IPS DF 19.7 (cell line): ENCODE data around the gene ZNF80.
"Not testable (repeated sequence)": the region's sequence is repeated elsewhere in the genome, so short reads cannot be mapped to it uniquely, and the experiment has no call there.

ENCODE experiments used
- DNase-seq: peaks from one replicate; pipeline ENCODE4 v3.0.0-alpha.2; 2013; ENCODE audit warnings: low read depth, low spot score

ZNF80 gene

DNA sequence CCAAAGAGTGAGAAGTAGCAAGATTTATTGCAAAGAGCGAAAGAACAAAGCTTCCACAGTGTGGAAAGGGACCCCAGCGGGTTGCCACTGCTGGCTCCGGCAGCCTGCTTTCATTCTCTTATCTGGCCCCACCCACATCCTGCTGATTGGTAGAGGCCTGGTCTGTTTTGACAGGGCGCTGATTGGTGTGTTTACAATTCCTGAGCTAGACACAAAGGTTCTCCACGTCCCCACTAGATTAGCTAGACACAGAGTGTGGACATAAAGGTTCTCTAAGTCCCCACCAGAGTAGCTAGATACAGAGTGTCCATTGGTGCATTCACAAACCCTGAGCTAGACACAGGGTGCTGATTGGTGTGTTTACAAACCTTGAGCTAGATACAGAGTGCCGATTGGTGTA lies at the start of gene ZNF80:
Gene ZNF80 (minus strand): TSS at position 101 of the 400 bp plus-strand sequence. CDS start 504 bp downstream, outside the sequence.
- DNase-seq: not testable (repeated sequence)

DNA sequence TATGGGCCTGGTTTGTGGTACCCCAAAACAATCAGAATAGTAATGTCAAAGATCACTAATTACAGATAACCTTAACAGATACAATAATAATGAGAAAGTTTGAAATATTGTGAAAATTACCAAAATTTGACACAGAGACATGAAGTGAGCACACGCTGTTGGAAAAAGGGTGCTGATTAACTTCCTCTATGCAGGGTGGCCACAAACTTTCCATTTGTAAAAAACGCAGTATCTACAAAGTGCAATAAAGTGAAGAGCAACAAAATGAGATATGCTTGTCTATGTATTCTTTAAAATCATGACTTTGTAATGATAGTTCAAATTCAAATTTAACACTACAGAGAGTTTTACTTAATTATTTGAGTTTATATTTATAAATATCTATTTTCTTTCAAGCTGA lies 48.9 kb upstream of the ZNF80 start:
- DNase-seq: no peak

DNA sequence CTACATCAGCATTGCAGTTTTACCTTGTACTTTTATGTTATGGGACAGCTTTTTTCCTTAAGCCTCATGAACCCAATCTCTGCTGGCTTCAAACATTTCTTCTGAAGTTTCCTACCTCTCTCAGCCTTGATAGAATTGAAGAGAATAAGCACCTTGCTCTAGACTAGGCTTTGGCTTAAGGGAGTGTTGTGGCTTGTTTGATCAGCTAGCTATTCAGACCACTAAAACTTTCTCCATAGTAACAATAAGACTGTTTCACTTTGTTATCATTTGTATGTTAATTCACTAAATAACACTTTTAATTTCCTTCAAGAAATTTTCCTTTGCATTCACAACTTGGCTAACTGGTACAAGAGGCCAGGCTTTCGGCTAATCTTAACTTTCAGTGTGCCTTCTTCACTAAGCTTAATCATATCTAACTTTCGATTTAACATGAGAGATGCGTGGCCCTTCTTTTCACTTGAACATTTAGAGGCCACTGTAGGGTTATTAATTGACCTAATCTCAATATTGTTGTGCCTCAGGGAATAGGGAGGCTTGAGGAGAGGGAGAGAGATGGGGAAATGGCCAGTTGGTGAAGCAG lies 48.4 kb upstream of the ZNF80 start:
- DNase-seq: no peak

DNA sequence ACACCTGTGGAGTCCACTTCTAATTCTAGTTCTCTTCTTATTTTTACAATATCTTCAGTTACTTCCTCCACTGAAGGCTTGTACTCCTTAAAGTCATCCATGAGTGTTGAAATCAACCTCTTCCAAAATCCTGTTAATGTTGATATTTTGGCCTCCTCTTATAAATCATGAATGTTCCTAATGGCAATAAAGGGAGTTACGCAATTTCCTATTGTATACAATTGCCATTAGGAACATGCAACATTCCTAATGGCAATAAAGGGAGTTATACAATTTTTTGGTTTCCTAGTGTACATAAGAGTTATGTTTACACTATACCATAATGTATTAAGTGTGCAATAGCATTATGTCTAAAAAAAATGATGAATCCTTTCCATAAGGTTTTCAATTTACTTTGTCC lies 47.3 kb upstream of the ZNF80 start:
- no peak for DNase-seq

DNA sequence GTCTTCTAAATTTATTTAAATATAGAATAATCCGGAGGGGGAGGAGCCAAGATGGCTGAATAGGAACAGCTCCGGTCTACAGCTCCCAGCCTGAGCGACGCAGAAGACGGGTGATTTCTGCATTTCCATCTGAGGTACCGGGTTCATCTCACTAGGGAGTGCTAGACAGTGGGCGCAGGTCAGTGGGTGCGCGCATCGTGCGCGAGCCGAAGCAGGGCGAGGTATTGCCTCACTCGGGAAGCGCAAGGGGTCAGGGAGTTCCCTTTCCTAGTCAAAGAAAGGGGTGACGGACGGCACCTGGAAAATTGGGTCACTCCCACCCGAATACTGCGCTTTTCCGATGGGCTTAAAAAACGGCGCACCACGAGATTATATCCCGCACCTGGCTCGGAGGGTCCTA lies 39.5 kb upstream of the ZNF80 start:
- not testable (repeated sequence) for DNase-seq

DNA sequence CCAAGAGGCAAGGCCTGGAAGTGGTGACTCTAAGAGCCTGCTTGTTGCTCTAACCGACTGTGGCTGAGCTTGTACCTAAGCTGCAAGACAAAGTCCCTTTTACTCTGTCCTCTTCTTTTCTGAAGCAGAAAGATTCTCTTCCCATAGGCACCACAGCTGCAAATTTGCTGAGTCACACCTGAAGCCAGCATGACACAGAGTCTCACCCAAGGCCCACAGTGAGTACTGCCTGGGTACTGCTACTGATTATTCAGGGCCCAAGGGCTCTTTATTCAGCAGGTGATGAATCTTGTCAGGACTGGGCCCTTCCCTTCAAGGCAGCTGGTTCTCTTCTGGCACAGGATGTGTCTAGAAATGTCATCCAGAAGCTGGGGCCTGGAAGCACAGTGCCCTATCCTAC lies 37.6 kb upstream of the ZNF80 start:
- no peak for DNase-seq

DNA sequence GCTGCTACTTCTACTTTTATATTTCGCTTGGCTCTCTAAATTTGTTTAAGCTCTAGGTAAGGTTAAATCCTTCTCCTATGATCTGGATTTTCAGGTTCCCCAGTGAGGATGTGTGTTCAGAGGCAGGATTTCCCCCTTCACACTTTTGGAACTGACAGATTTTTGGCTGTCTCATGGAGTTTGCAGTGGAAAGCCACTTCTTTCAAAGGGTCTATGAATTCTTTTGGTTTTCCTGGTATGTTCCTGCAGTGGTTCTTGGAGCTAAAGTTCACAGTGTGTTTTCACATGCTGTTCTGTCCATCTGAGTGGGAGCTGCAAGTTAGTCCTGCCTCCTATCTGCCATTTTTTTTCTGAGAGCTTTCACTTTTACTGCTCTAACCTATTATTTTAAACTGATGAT lies 34.9 kb upstream of the ZNF80 start:
- no peak for DNase-seq

DNA sequence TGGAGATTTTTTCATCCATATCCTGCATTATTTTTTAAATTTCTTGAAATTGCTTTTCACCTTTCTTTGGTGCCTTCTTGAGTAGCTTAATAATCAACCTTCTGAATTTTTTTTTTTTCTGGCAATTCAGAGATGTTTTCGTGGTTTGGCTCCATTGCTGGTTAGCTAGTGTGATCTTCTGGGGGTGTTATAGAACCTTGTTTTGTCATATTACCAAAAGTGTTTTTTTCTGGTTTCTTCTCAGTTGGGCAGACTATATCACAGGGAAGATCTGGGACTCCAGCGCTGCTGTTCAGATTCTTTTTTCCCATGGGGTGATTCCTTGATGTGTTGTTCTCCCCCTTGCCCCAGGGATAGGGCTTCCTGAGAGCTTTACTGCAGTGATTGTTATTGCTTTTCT lies 32.6 kb upstream of the ZNF80 start:
- no peak for DNase-seq

DNA sequence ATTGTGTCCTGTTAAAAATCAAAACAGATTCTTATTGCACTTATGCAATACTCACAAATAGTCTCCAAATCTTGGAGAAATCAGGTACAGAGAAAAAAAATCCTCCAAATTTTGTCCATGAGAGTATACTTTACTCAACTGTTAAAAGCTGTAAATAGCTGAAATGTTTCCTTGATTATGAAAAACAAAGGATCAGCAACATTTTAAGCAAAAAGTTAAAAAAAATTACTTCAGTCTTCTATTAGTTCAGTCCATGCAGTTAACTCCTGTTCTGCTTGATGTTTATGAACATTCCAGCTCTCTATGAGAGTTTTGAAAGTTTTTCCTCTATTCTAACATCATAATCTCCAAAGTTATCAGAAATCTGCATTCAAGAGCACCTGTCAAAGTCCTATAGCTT lies 22.8 kb upstream of the ZNF80 start:
- no peak for DNase-seq

DNA sequence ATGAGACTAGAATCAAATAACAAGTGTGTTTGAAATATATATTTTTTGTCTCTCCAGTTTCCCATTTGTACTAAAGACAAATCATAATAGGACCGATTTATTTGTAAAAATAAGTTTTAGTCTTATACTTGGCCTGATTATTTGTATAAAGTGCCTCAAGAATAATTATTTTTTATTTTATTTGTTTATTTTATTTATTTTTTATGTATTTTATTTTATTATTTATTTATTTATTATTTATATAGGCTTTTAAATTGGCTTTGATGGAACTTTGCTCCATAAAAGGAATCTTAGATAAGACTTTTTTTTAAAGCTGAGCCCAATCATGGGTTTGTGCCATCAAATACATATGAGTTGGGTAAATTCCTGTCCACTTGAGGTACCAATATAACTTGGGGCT lies 22.2 kb upstream of the ZNF80 start:
- no peak for DNase-seq

DNA sequence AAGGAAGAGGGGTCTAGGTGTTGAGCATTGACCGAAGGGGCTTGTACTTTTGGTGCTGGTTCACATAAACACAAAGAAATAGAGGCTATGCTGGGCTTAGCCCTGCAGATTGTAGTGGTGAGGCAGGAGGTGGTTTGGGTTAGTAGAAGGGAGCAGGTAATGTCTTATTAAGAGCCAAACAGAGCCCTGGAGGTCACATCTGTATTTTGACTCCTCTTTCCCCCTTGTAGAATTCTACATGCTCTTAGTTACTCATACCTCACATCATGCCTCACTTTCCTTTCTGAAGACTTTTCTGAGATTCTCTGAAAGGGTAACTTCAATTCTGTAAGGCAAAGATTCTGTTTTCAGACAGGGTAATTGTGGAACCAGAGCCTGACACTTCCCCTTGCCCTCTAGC lies 16.1 kb upstream of the ZNF80 start:
- no peak for DNase-seq

DNA sequence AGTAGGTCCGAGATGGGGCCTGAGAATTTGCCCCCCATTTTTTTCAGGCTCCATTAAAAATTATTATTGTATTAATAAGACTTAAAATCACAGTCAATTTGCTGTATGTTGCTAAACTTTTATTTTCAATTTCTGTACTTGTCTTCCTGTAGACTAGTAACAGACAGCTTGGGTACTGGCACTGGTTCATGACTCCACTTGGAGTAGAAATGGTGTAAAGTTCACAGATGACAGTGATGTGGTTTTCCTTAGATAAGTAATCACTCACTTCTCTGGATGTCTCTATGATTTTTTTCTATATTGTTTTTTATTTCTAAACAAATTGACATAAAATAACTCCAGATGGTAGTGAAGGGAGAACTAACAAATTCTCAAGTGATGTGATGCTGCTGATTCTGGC lies 15.6 kb upstream of the ZNF80 start:
- no peak for DNase-seq

DNA sequence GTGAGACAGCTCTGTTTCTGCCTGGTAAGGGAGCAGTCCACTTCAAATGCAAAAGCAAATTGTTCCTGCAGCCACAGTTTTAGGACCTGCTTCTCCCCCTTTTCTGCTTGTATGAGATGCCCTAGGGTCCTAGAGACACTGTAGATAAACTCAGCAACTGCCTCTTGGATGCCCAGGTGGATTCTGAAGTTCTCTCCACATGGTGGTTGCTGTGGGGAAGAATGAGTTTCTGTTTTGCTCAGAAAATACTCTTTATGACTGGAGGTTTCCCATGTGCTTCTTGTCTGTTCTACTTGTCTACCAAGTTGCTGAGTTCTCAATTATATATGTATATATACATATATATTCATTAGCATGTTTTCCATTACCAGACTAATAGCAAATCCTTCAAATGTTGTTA lies 5.6 kb upstream of the ZNF80 start:
- DNase-seq: no peak

DNA sequence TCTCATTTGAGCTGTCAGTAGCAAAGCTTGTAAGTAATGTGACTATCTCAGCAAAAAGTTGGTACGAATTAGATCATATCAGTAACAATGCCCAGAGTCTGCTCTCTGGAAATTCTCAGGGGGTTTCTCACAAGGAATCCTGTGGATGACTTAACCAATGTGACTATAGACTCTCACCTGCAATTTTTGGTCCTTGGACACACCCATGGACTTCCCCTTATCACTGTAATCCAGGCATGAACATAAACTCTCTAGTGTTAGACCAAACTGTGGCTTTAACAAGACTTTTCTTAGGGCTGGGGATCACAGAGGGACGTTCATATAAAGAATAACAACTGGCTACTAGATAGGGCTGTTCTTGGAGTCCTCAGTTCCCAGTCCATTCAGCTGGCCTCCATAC lies 3.9 kb upstream of the ZNF80 start:
- DNase-seq: no peak

DNA sequence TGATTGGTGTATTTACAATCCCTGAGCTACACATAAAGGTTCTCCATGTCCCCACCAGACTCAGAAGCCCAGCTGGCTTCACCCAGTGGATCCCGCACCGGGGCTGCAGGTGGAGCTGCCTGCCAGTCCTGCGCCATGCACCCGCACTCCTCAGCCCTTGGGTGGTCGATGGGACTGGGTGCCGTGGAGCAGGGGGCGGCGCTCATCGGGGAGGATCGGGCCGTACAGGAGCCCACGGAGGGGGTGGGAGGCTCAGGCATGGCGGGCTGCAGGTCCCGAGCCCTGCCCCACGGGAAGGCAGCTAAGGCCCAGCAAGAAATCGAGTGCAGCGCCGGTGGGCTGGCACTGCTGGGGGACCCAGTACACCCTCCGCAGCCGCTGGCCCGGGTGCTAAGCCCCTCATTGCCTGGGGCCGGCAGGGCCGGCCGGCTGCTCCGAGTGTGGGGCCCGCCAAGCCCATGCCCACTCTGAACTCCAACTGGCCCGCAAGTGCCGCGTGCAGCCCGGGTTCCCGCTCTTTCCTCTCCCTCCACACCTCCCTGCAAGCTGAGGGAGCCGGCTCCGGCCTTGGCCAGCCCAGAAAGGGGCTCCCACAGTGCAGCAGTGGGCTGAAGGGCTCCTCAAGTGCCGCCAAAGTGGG lies 888 bp upstream of the ZNF80 start:
- DNase-seq: not testable (repeated sequence)

DNA sequence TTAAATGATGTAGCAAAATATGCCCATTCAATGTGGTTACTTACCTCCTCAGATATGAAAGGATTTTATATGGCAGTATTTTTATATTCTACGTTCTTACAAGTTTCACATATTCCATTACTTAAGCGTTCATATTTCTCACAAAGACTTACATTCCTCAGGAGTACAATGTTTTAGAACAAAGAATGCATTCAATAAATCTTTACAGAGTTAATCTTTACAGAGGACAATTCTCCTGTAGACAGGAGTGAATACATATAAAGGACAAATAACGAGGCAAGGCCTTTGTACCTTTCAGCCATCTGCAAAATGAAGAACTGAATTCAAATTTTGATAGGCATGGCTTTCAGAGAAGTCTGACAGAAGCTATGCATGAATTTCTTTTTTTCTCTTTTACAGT lies 1.9 kb downstream of the ZNF80 start:
- no peak for DNase-seq

DNA sequence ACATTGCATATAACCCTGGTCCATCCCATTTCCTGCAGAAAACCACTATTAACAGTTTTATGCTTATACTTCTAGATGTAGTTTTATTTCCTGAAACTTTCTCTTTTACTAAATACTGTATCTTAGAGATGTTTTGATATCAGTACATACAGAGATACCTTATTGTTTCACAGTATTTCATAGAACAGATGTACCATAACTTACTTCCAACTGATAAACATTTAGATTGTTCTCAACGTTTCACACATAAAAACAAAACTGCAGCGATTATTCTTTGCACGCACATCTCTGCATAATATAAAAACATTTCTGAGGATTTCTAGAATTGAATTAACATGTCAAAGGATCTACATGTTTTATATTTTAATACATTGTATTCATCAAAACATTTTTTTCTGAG lies 2.6 kb downstream of the ZNF80 start:
- no peak for DNase-seq

DNA sequence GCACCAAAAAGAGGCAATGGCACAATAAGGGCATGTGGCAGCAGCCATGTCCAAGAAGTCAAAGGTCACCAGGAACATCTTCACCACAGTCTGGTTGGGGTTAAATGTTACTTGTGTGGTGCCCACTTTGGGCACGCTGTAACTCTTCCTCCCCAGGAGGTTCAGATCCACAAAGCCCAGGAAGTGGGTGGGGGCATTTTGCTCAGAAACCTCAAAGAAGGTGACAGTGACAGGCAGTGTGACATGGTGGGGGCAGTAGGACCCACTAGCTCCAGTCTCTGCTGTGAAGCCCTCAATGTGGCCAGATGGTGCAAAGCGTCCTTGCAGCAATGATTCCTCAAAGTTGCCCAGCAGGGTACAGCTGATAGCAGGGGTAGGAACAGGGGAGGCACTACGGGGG lies 5.8 kb downstream of the ZNF80 start:
- no peak for DNase-seq

DNA sequence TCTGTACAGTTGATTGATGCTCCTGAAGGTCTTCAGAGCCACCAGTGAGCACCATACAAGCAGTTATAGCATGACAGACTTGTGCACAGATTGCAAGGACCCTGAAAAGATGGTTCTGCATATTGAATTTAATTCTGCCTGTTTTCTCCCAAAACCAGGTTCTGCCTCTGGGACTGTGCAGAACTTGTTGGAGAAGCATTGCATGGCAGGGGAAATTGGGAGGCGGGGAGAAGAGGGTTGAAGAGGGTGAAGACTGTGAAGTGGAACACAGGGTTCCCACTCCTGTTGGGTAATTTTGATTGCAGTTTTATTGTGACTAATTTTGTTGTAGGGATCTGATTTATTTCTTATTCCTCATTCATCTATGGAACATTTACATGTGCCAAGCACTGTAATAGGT lies 10.3 kb downstream of the ZNF80 start:
- no peak for DNase-seq

DNA sequence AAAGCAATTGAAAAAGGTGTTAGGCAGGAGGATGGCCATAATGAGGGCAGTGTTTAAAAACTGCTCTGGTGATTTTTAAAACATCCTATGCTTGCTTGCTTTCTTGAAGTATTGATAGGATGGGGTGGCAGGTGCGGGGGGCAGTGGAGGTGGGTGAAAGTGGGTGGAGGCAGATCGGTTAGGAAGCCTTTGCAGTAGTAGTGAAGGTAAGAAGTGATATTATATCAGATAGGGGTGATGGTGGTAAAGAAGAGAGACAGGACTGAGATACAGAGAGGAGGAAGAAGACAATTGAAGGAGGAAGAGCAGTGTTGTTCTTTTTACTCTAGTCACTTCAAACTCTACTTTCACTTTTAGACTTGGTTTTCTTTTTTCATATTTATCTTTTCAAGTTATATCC lies 11.1 kb downstream of the ZNF80 start:
- DNase-seq: no peak

DNA sequence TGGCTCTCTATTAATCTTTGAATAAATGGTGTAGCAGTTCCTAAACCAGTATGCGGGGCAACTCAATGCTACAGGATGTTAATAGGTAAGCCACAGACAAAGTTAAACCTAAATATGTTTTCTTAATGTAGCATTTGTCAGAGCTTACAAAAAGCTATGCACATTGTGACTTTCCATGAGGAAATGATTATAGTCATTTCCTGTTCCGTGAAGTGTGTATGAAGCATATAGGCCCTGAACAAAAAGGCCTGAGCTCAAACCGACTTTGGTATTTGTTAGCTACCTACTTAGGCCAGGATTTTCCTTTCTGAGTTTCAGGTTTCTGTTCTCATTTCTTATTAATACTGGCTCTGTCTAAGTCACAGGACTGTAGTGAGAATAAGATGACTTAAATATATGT lies 14.2 kb downstream of the ZNF80 start:
- no peak for DNase-seq

DNA sequence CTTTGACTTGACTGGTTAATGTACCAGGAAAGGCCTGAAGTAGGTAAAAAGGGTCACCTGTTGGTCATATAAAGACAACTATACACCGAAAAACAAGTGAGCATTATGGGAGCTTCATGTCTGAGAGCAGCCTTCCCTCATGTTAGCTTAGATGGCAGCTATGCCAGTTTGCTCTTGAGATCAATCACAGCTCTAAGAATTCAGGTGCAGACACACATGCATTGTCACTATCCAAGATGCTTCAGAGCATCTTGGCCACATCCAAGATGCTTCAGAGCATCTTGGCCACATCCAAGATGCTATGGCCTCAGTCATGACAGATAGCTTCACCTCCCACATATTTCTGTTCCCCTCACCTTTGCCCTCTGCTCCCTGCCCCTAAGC lies 15.5 kb downstream of the ZNF80 start:
- no peak for DNase-seq

DNA sequence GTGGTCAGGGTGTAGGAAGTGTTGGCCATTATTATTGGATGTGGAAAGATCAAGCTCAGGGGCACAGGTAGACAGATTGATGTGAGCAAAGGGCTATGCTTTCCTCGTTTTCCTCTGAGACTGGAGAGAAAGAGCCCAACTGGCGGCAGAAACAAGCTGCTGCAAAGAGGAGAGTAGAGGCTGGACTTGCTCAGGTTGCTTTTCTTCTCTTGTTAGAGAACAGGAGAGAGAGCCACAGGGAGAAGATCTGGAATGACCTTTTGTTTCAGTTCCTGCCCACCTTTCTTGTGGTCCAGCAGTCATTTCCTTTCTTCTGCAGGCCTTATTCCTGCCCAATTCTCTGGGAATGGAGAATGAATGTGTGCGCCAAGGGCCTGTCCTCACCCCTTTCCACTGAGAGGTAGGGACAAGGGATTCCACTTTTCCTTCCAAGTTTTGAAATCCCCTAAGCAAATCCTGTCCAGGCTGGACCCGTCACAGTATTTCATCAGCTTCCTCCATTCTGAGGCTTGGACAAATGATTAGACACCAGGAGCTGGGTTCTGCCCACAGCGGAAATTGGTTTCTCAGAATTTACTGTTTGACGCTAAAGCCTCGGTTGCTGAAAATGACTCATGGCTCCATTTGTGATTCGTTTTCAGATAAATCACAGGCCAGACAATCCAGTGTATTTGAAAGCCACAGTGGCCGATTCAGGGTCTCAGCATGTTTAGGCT lies 16.1 kb downstream of the ZNF80 start:
- DNase-seq: no peak
